Neural progenitor cell (in vitro differentiated cells): ENCODE data around the gene MINDY4. TPM values are rescaled to one million over a fixed set of nuclear protein-coding genes. Genes with fewer than 3 reads are reported as not detected.
A peak's percentile ranks its signal among the peaks of the same experiment; 100 is the strongest.
"Not testable (repeated sequence)": the region's sequence is repeated elsewhere in the genome, so short reads cannot be mapped to it uniquely, and the experiment has no call there.

ENCODE experiments used
- DNase-seq: peaks from one replicate; pipeline ENCODE4 v3.0.0-alpha.2; 2016; ENCODE audit warnings: low spot score
- H2AFZ ChIP-seq: fragments of 200-600 bp; sonication (generic); replicated peaks from 2 replicates; pipeline ENCODE4 v1.6.1; 2016; ENCODE audit warnings: antibody characterized with exemption
- H3F3A ChIP-seq: fragments of 200-600 bp; sonication (generic); 2 replicates; pipeline ENCODE4 v1.6.1; 2016; ENCODE audit warnings: antibody characterized with exemption, low read depth
- H3K27ac ChIP-seq: fragments of 200-600 bp; sonication (generic); 2 replicates; pipeline ENCODE4 v1.5.1; 2016; ENCODE audit warnings: mild to moderate bottlenecking
- H3K27me3 ChIP-seq: fragments of 200-600 bp; sonication (generic); 2 replicates; pipeline ENCODE4 v1.6.1; 2016; ENCODE audit warnings: mild to moderate bottlenecking, moderate library complexity
- H3K36me3 ChIP-seq: fragments of 200-600 bp; sonication (generic); 2 replicates; pipeline ENCODE4 v1.5.1; 2016
- H3K4me1 ChIP-seq: fragments of 200-600 bp; sonication (generic); 2 replicates; pipeline ENCODE4 v1.6.1; 2016; ENCODE audit warnings: mixed run types
- H3K4me2 ChIP-seq: fragments of 200-600 bp; sonication (generic); 2 replicates; pipeline ENCODE4 v1.6.1; 2016
- H3K4me3 ChIP-seq: fragments of 200-600 bp; sonication (generic); 2 replicates; pipeline ENCODE4 v1.5.1; 2016
- H3K79me2 ChIP-seq: fragments of 200-600 bp; sonication (generic); 2 replicates; pipeline ENCODE4 v1.6.1; 2016; ENCODE audit warnings: low read depth
- H3K9ac ChIP-seq: fragments of 200-600 bp; sonication (generic); 2 replicates; pipeline ENCODE4 v1.6.1; 2016
- H3K9me3 ChIP-seq: fragments of 200-600 bp; sonication (generic); 2 replicates; pipeline ENCODE4 v1.5.1; 2016; ENCODE audit warnings: low read depth
- H4K20me1 ChIP-seq: fragments of 200-600 bp; sonication (generic); 2 replicates; pipeline ENCODE4 v1.6.1; 2016; ENCODE audit warnings: low read depth
- H3K27ac Mint-ChIP-seq: 3 replicates; pipeline ENCODE4 v1.8.0; 2021; ENCODE audit warnings: mixed read lengths
- H3K27me3 Mint-ChIP-seq: 2 replicates; pipeline ENCODE4 v1.8.0; 2022; ENCODE audit warnings: low read depth, mild to moderate bottlenecking, inconsistent platforms, moderate library complexity, mixed read lengths; ENCODE audit not compliant: insufficient read depth
- H3K36me3 Mint-ChIP-seq: 3 replicates; pipeline ENCODE4 v1.8.0; 2021; ENCODE audit warnings: mixed read lengths
- H3K4me1 Mint-ChIP-seq: 3 replicates; pipeline ENCODE4 v1.8.0; 2021; ENCODE audit warnings: mixed read lengths
- H3K4me3 Mint-ChIP-seq: 3 replicates; pipeline ENCODE4 v1.8.0; 2021; ENCODE audit warnings: mild to moderate bottlenecking, moderate library complexity, mixed read lengths
- H3K9me3 Mint-ChIP-seq: 3 replicates; pipeline ENCODE4 v1.8.0; 2020; ENCODE audit warnings: mixed read lengths
- EZH2 ChIP-seq: fragments of 200-600 bp; sonication (generic); IDR thresholded peaks from 2 replicates; pipeline ENCODE4 v1.6.1; 2017; ENCODE audit warnings: antibody characterized with exemption, mild to moderate bottlenecking, moderate library complexity
- EZH2phosphoT487 ChIP-seq: fragments of 200-600 bp; sonication (generic); IDR thresholded peaks from 2 replicates; pipeline ENCODE4 v1.6.1; 2017; ENCODE audit warnings: antibody characterized with exemption
- total RNA-seq: library from RNA; depleted of rRNA; stranded (reverse); fragments of >200 nt; gene quantifications from 2 replicates; pipeline ENCODE4 v1.2.3, GENCODE V29; 2015; ENCODE audit warnings: low replicate concordance
- TF ChIP-seq, protein P1 (sequence below): fragments of 200-600 bp; sonication (generic); IDR thresholded peaks from 2 replicates; pipeline ENCODE4 v1.5.1; 2017; ENCODE audit warnings: antibody characterized with exemption, mild to moderate bottlenecking

The MINDY4 gene
- total RNA-seq, 1 donor from 2014 or later: 5.9 TPM

DNA sequence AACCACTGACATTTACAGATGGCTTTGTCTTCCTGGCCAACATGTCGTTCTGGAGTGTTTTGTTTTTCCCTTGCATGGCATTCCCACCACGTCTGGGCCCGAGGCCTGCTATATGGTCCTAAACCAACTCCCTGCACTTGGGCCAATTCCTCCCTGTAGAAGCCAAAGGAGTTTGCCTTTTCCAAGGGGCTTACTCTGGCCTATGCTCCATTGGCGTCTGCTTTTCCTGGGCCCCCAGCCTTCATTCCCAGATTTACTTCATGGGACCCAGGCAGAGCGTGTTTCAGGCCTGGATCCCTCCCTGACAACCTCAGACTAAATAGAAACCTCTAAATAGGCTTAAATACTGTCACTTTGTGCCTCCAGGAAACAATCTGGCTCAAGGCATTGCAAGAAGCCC is 60.7 kb downstream of the MINDY4 start:
- no peaks in the 10 kb centered on the region for H4K20me1 ChIP-seq
- no peak overlapping the region for H3K4me3 ChIP-seq
- no peak overlapping the region for H2AFZ ChIP-seq
- peaks cover 5% of the 10 kb centered on the region for H3K4me1 ChIP-seq
- H3K9ac ChIP-seq: no peak overlapping the region
- Mint-ChIP-seq H3K4me3 (no peak overlapping the region), H3K9me3 (peaks cover 23% of the 10 kb centered on the region), H3K4me1 (no peaks in the 10 kb centered on the region), H3K36me3 (peaks cover 32% of the 10 kb centered on the region), H3K27me3 (no peaks in the 10 kb centered on the region), H3K27ac (peak overlapping the region; percentile 5)
- no peaks in the 10 kb centered on the region for H3K9me3 ChIP-seq
- TF ChIP-seq EZH2 (no peak), EZH2phosphoT487 (no peak)
- TF ChIP-seq, protein P1, sequence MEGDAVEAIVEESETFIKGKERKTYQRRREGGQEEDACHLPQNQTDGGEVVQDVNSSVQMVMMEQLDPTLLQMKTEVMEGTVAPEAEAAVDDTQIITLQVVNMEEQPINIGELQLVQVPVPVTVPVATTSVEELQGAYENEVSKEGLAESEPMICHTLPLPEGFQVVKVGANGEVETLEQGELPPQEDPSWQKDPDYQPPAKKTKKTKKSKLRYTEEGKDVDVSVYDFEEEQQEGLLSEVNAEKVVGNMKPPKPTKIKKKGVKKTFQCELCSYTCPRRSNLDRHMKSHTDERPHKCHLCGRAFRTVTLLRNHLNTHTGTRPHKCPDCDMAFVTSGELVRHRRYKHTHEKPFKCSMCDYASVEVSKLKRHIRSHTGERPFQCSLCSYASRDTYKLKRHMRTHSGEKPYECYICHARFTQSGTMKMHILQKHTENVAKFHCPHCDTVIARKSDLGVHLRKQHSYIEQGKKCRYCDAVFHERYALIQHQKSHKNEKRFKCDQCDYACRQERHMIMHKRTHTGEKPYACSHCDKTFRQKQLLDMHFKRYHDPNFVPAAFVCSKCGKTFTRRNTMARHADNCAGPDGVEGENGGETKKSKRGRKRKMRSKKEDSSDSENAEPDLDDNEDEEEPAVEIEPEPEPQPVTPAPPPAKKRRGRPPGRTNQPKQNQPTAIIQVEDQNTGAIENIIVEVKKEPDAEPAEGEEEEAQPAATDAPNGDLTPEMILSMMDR: no peak
- no peak overlapping the region for H3K27ac ChIP-seq
- H3K4me2 ChIP-seq: no peak overlapping the region
- H3K79me2 ChIP-seq: no peaks in the 10 kb centered on the region
- H3K36me3 ChIP-seq: no peaks in the 10 kb centered on the region
- H3F3A ChIP-seq: no peaks in the 10 kb centered on the region
- H3K27me3 ChIP-seq: no peaks in the 10 kb centered on the region
- no peak for DNase-seq

DNA sequence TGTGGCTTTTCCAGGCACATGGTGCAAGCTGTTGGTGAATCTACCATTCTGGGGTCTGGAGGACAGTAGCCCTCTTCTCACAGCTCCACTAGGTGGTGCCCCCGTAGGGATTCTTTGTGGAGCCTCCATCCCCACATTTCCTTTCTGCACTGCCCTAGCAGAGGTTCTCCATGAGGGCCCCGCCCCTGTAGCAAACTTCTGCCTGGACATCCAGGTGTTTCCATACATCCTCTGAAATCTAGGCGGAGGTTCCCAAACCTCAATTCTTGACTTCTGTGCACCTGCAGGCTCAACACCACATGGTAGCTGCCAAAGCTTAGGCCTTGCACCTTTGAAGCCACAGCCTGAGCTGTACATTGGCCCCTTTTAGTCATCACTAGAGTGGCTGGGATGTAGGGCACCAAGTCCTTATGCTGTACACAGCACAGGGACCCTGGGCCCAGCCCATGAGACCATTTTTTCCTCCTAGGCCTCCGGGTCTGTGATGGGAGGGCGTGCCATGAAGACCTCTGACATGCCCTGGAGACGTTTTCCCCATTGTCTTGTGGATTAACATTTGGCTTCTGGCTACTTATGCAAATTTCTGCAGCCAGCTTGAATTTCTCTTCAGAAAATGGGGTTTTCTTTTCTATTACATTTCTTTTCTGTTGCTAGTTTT is 62.9 kb downstream of the MINDY4 start:
- H3K27ac Mint-ChIP-seq, H3K27me3 Mint-ChIP-seq, H3K27ac ChIP-seq, H4K20me1 ChIP-seq, H3K27me3 ChIP-seq, H3K4me3 Mint-ChIP-seq, H2AFZ ChIP-seq, H3K9ac ChIP-seq, H3K36me3 ChIP-seq, H3K4me1 Mint-ChIP-seq, H3F3A ChIP-seq, H3K4me3 ChIP-seq, H3K79me2 ChIP-seq, H3K4me2 ChIP-seq, DNase-seq, H3K4me1 ChIP-seq, H3K9me3 ChIP-seq: not testable (repeated sequence)
- Mint-ChIP-seq H3K9me3 (peaks cover 23% of the 10 kb centered on the region), H3K36me3 (peaks cover 32% of the 10 kb centered on the region)

DNA sequence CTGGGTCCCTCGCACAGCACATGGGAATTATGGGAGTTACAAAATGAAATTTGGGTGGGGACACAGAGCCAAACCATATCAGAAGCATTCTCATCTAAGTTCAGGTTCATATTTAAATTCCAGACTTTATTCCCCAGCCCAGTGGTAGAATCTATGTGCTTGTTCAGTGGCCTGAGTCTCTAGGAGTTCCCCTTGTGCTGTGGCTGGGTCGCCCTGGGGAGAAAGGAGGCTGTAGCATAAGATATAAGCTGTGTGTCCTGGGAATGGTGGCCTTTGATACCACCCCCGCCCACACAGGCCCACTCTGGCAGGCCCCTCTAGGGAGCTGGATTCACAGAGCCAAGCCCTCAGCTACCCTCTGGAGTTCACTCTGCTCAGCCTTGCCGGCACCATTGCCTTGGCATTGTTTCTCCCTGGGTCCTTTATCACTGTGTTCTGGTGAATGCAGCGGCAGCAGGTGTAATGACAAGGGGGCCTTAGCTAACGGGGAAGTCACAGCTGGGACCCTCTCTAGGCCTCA is 64.2 kb downstream of the MINDY4 start:
- no peaks in the 10 kb centered on the region for H3K9me3 ChIP-seq
- H3K4me3 ChIP-seq: no peak overlapping the region
- Mint-ChIP-seq H3K4me1 (no peaks in the 10 kb centered on the region), H3K36me3 (peaks cover 31% of the 10 kb centered on the region), H3K4me3 (no peak overlapping the region), H3K27me3 (no peaks in the 10 kb centered on the region), H3K27ac (no peak overlapping the region), H3K9me3 (peaks cover 23% of the 10 kb centered on the region)
- no peak overlapping the region for H3K27ac ChIP-seq
- no peaks in the 10 kb centered on the region for H3K36me3 ChIP-seq
- H3F3A ChIP-seq: no peaks in the 10 kb centered on the region
- H4K20me1 ChIP-seq: no peaks in the 10 kb centered on the region
- no peaks in the 10 kb centered on the region for H3K4me1 ChIP-seq
- no peaks in the 10 kb centered on the region for H3K79me2 ChIP-seq
- DNase-seq: no peak
- no peak overlapping the region for H2AFZ ChIP-seq
- no peak overlapping the region for H3K4me2 ChIP-seq
- TF ChIP-seq, protein P1: no peak
- TF ChIP-seq EZH2 (no peak), EZH2phosphoT487 (no peak)
- H3K9ac ChIP-seq: no peak overlapping the region
- no peaks in the 10 kb centered on the region for H3K27me3 ChIP-seq

DNA sequence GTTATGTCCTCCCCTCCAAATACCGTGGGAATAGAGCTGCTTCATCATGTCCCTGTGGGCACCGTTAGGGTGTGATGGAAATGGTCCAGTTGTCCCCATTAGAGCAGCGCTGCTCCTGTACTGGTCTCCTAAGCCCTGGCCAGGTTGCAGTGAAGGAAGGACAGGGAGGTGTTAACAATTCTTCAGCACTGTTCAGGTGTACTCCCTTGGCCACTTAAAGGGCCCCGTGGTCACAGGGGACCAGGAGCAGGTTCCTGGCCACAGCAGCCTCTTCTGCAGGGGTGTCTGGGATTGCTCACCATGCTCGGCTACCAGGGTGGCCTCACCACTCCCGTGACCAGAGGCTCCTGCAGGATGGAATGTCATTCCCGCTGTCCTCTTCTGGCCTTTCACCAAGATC is 65.8 kb downstream of the MINDY4 start:
- no peak overlapping the region for H3K9ac ChIP-seq
- peaks cover 22% of the 10 kb centered on the region for H3K9me3 Mint-ChIP-seq
- H3K27ac Mint-ChIP-seq: no peak overlapping the region
- no peaks in the 10 kb centered on the region for H3K4me1 Mint-ChIP-seq
- H3K4me1 ChIP-seq: no peaks in the 10 kb centered on the region
- H3K36me3 Mint-ChIP-seq: peaks cover 28% of the 10 kb centered on the region
- no peaks in the 10 kb centered on the region for H3K9me3 ChIP-seq
- H3K27me3 ChIP-seq: no peaks in the 10 kb centered on the region
- TF ChIP-seq, protein P1: no peak
- no peak for TF ChIP-seq EZH2
- no peak for TF ChIP-seq EZH2phosphoT487
- H3K27ac ChIP-seq: no peak overlapping the region
- H3K27me3 Mint-ChIP-seq: peaks cover 2% of the 10 kb centered on the region
- H3K79me2 ChIP-seq: no peaks in the 10 kb centered on the region
- no peaks in the 10 kb centered on the region for H3F3A ChIP-seq
- H2AFZ ChIP-seq: no peak overlapping the region
- H3K4me3 Mint-ChIP-seq: no peak overlapping the region
- H3K36me3 ChIP-seq: no peaks in the 10 kb centered on the region
- H4K20me1 ChIP-seq: no peaks in the 10 kb centered on the region
- H3K4me3 ChIP-seq: no peak overlapping the region
- no peak overlapping the region for H3K4me2 ChIP-seq
- DNase-seq: no peak
